HL-60/S4 treated with phorbol 12-myristate 13-acetate at 8.2 ng/mL for 4 days and 3 days (cell line): ENCODE results near the gene TMPRSS5.

Experiments
- in situ Hi-C: fragments of 300-500 bp; cut with MboI; formaldehyde crosslinking; loops from 2 replicates; pipeline ENCODE4 v1.15.0; 2022; ENCODE audit warnings: low sequenced_read_pairs

TMPRSS5 gene

DNA sequence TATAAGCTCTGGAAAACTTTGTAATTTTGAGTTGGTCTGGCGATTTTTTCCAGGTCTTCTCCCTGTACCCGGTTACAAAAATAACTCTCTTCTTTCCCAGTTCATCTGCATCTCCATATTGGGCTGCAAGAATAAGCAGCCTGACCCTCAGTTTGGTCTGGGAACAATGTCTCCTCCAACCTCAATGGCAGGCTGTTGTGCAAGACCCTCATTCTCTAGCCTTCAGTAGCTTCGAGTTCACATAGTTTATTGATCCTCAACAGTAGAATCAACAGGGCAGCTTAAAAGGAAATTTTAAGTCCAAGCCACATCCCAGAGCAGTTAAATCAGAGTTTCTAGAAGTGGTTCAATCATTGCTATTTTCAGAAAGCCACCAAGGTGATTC is 35.3 kb downstream of the TMPRSS5 start:
- in situ Hi-C loops, result loop anchor here (25.0 kb wide), 1 partner anchor 91 kb away; the partner anchor contains the start of gene ZW10

- in situ Hi-C loops, result loop anchor here (25.0 kb wide), 1 partner anchor 92 kb away; the partner anchor contains the start of gene ZW10
Observed at GRCh38 chr11:113670149-113670830, 35.8 kb downstream of the TMPRSS5 start.

DNA sequence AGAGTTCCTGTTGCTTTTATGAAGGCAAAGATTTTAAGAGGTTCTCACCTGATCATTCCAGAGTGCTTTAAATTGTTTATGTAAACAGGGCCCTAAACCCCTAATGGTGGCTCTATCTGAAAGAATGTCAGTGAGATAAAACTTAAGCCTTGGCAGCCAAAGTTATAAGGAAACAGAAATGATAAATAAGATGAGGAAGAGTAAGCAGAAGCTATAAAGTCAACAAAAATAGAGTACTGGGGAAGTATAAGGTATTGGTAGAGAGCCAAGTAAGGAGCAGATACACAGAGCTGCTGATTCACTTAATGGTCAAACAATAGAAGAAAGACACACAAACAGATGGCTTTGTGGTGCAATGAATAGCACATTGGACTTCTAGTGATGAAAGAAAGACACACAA is 37.9 kb downstream of the TMPRSS5 start:
- in situ Hi-C loops, result loop anchor here (25.0 kb wide), 1 partner anchor 94 kb away; the partner anchor contains the start of gene ZW10

DNA sequence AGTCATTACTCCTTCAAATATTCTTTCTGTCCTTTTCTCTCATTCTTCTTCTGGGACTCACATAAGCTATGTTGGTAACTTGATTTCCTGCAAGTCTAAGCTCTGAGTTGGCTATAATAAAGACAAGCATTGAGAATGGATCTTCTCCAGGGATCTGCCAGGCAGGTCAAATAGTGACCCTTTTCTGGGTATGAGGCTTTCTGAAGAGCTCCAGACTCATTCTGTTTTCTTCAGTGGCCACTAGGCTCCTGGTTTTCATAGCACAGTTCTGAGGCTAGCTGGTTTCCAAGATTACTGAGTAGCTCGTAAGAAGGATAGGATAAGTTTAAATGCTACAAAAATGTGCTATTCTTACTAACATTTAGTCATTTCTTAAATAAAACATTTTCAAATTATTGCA is 38.3 kb downstream of the TMPRSS5 start:
- in situ Hi-C loops, result loop anchor here (25.0 kb wide), 1 partner anchor 94 kb away; the partner anchor contains the start of gene ZW10

DNA sequence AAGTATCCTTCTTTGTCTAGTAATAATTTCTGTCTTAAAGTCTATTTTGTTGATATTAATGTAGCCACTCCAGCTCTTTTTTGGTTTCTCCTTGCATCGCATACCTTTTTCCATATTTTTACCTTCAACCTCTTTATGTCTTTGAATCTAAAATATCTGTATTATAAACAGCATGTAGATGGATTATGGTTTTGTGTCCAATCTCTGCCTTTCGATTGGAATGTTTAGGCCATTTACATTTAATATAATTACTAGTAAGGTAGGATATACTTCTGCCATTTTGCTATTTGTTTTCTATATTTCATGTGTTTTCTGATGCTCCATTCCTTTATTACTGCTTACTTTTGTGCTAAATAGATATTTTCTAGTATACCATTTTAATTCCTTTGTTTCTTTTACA is 39.5 kb downstream of the TMPRSS5 start:
- in situ Hi-C loops, result loop anchor here (25.0 kb wide), 1 partner anchor 96 kb away; the partner anchor contains the start of gene ZW10

DNA sequence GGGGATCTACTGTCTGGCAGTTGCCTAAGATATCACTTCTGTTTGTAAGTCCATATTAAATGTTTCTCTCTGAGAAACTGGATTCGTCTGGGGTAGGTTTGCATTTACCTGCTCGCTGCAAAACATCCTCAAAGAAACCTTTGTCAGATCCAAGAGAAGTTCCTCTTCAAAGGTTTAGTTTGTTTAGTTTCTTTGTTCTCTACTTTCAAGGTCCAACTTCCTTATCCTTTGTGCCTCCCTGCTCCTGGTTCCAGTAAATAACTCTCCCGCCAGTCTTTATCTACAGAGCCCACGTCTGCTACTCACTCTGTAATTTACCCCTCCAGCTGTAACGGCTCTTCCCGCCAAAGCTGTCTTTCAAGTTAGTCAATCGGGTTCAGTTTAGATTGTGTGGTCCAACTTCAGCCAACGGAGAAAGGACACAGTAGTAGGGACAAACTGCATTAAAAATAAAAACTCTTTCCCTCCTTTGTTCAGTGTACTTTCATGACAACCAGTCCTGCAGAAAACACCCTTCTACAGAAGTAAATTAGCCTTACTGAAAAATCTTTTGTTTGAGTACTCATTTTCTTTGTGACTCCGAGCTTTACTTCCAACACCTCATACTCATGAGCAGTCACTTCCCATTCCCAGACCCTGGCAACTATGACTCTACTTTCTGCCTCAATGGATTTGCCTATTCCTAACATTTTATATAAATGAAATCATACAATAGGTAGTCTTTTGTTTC is 41.0 kb downstream of the TMPRSS5 start:
- in situ Hi-C loops, result loop anchor here (25.0 kb wide), 1 partner anchor 97 kb away; the partner anchor contains the start of gene ZW10

DNA sequence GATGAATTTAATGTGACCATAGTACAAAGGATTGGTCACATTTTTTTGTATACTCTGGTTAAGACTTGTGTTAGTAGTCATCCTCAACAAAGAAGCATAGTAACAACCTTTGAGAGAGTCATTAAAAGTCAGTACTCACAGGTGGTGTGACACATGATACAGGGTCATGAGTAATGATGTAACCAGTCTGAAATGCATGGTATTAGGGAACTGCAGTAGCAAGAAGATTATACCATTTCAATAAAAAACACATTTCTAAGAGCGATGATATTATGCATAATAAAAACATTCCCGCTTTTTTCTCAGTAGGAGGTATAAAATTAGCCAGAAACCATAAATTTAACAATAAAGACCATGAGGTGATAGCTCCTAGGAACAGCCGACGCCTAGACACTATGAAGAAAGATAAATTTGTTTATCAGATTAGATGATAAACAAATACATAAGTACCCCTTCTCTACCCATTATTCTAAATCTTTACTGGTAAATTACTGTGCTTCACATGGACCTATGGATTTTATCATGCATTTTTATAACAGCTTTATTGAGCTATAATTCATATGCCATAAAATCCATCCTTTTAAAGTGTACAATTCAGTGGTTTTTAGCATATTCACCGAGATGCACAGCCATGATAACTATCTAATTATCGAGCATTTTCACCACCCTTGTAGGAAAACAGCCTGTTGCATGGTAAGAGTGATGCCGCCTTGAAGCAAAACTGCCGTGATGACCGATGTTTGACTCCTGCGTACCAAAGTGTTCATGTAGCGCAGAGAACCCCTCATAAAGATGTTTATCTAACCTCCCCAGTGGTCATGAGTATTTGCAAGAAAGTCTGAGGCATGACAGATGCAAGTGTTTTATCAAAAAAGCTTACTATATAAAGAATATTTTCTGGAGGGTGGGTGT is 41.8 kb downstream of the TMPRSS5 start:
- in situ Hi-C loops, result loop anchor here (25.0 kb wide), 1 partner anchor 98 kb away; the partner anchor contains the start of gene ZW10

DNA sequence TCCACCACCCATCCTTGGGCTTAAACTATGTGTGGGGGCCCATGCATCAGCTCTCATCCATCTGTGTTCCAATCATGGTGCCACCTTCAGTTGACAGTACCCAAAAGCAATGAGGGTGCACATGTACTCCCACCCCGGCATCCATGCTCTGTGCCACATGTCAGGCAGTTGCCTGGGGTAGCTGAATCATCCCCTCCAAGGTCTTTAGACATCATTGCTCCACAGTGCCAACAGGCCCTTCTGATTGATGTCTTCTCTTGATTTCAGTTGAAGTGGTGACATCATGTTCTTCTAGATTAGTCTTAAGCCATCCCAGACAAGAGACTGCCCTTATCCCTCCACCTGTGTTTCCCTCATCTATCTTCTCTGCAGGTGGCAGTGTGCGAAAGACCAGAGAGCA is 42.5 kb downstream of the TMPRSS5 start:
- in situ Hi-C loops, result loop anchor here (25.0 kb wide), 1 partner anchor 99 kb away; the partner anchor contains the start of gene ZW10

GRCh38 chr11:113655771-113656170 is 50.3 kb downstream of the TMPRSS5 start:
- in situ Hi-C loops, result loop anchor here (25.0 kb wide), 1 partner anchor 107 kb away; the partner anchor contains the start of gene ZW10

DNA sequence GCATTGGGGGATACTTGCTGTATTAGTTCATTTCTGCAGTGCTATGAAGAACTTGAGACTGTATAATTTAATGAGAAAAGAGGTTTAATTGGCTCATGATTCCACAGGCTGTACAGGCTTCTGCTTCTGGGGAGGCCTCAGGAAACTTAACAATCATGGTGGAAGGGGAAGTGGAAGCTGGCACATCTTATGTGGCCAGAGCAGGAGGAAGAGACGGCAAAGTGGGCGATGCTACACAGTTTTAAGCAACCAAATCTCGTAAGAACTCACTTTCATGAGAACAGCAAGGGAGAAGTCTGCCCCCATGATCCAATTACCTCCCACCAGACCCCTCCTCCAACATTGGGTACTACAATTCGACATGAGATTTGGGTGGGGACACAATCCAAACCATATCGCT is 55.1 kb downstream of the TMPRSS5 start:
- in situ Hi-C loops, result loop anchor here (25.0 kb wide), 1 partner anchor 111 kb away; the partner anchor contains the start of gene ZW10

DNA sequence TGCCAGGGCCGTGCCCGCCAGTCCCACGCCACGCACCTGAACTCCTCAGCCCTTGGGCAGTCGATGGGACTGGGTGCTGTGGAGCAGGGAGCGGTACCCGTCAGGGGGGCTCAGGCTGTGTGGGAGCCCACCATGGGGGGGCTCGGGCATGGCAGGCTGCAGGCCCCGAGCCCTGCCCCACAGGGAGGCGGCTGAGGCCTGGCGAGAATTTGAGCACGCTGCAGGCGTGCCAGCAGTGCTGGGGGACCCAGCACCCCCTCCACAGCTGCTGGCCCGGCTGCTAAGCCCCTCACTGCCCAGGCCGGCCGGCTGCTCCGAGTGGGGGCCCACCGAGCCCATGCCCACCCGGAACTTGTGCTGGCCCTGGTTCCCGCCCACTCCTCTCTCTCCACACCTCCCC is 56.8 kb downstream of the TMPRSS5 start:
- in situ Hi-C loops, result no loop called here

DNA sequence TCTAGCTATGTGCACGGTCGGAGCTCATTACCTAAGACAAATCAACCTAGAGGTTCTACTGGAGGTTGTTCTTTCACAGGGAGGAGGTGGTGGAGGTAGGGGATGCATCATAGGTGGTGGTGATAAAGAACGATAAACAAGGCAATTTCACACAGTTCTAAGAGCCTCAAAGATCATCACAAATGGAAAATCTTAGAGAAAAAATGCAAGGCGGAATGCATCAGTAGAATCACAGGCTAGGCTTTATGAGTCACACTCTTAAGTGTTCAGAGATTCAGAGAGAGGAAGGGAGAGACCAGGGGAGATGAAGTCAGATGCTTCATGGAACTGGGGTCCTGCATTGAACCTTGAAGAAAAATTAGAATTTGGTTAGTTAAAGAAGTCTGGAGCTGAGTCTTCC is 58.3 kb downstream of the TMPRSS5 start:
- in situ Hi-C loops, result no loop called here

DNA sequence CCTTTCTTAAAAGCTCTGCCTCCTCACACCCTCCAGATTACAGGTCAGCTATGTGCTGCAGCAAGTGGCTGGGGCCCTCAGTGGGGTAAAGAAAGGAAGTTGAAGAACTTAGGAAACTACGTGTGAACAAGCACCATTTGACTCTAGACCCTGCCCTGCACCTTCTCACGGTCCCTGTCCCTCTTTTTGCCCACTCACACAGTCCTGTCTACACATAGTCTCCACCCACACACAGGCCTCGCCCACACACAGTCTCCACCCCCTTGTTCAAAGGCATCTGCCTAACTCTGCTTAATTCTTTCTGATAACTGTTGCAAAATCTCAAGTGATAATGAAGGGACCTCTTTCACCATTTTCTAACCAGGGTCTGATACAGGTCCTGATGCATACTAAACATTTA is 59.0 kb downstream of the TMPRSS5 start:
- in situ Hi-C loops, result no loop called here

DNA sequence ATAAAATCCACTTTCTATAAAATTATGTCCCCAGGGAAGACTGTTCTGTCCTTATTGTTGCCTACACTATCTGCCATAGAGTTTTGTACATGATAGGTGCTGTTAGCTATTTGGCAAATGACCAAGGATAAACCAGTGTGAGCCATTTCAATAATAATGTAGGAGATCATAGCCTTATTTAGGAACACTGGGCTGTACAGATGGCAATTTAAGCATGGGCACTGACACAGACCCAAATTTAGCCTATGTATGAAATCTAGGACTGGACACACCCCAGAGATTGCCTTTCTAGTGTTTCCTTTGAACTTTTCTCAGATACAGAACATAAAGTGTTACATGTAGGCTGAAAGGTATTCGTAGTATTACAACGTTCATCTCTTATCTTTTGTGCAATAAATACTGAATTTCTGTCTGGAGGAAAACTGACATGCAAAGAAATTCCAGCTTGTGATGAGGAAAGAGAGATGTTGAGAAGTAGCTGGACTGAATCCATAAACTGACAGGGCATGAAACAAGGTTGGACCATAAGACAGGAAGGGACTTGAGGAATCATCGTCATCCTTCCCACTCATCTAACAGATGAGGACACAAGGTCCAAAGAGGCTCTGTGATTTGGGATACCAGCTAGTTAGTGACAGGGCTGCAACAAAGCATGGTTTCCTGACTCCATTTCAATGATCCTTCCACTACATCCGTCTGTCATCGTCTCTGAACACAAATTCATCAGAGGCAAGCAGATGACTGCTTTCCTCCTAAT is 60.3 kb downstream of the TMPRSS5 start:
- in situ Hi-C loops, result no loop called here

DNA sequence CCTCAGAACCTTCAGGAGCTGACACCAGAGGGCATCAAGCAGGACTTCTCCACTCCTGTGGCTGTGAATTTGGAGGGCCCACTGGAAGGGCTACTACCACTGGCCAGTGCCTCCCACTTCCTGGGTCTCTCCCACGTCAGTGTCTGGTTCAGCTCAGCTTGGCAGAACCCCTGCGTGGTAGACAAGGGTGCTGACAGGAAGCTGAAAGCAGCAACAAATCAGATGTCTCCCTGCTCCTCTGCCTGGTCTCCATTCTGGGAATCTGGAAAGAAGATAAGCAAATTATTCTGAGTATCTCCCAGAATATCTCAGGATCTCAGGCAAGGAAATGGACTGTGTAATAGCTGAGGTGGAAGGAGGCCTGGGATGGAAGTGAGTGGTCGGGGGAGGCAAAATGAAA is 61.5 kb downstream of the TMPRSS5 start:
- in situ Hi-C loops, result no loop called here

GRCh38 chr11:113643701-113644100 is 62.4 kb downstream of the TMPRSS5 start:
- in situ Hi-C loops, result no loop called here

- in situ Hi-C loops, result no loop called here
Observed at GRCh38 chr11:113643006-113643585, 63.0 kb downstream of the TMPRSS5 start.

DNA sequence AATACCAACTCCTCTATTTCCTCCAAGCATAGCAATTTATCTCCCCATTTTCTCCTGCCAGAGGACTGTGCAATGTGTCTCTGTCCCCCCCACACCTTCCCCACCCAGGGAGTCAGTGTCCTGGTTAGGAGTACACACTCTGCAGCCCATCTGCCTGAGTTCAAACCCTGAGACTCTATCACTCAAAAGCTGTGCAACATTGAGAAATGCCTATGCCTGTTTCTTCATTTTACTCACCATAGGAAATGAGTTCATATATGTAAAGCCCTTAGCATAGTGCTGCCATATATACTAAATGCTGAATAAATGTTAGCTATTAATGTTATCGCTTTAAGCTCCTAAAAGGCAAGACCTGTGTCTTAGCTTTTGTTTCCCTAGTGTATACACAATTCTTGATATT is 64.0 kb downstream of the TMPRSS5 start:
- in situ Hi-C loops, result no loop called here

GRCh38 chr11:113638376-113638775 is 67.7 kb downstream of the TMPRSS5 start:
- in situ Hi-C loops, result no loop called here

GRCh38 chr11:113637636-113638035 is 68.5 kb downstream of the TMPRSS5 start:
- in situ Hi-C loops, result no loop called here
